KOPT-K1 (cell line): ENCODE data around the gene BBLN.
"Not testable (repeated sequence)": the region's sequence is repeated elsewhere in the genome, so short reads cannot be mapped to it uniquely, and the experiment has no call there.

ENCODE experiments used
- H3K27ac ChIP-seq: fragments of 200-600 bp; sonication (generic); 2 replicates; pipeline ENCODE4 v1.5.1; 2016; ENCODE audit warnings: antibody characterized with exemption, mild to moderate bottlenecking, low read depth, low read length; ENCODE audit not compliant: poor library complexity, severe bottlenecking
- H3K36me3 ChIP-seq: fragments of 200-600 bp; sonication (generic); 2 replicates; pipeline ENCODE4 v1.5.1; 2017; ENCODE audit warnings: antibody characterized with exemption, mild to moderate bottlenecking, low read length, moderate library complexity; ENCODE audit not compliant: insufficient read depth
- H3K9me3 ChIP-seq: fragments of 200-600 bp; sonication (generic); 2 replicates; pipeline ENCODE4 v1.5.1; 2017; ENCODE audit warnings: antibody characterized with exemption, low read length, mild to moderate bottlenecking; ENCODE audit not compliant: insufficient read depth, poor library complexity, severe bottlenecking

Gene BBLN

DNA sequence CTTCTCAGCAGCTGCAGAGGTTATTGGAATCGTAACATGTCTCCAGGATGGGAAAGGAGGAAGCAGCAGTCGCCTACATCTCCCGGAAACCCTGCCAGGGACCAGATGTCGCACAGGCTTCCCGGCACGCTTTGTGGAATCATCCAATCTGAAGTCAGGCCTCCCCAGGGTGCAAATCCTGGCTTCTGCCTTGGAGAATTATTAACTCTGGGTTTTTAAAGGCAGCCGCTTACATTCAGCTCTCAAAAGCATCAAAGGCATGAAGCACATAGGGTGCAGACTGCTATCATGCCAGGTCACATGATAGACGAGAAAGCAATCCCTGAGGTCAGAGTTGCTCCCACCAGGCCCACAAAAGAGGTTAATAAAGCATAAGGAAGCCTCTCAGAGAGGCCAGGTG, 27.9 kb upstream of the BBLN start:
- H3K36me3 ChIP-seq, H3K9me3 ChIP-seq, H3K27ac ChIP-seq: not testable (repeated sequence)

DNA sequence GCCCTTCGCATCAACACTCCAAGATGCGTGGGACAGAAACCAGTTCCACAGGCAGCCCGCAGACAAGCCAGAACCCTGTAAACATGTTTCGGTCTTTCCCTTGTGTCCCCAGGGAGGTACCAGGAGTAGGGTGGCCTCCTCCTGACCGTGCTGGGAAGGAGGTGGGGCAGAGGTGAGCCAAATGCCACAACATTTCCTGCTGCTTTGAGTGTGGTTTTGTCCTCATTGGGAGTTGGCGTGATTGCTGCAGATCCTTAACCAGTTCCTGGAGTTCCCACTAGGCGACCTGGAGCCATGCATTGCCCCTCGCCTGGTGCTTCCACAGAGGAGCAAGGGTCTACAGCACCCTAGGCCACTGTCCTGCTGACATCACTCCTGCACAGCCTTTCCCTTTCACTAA, 24.5 kb upstream of the BBLN start:
- not testable (repeated sequence) for H3K36me3 ChIP-seq, H3K9me3 ChIP-seq, H3K27ac ChIP-seq

DNA sequence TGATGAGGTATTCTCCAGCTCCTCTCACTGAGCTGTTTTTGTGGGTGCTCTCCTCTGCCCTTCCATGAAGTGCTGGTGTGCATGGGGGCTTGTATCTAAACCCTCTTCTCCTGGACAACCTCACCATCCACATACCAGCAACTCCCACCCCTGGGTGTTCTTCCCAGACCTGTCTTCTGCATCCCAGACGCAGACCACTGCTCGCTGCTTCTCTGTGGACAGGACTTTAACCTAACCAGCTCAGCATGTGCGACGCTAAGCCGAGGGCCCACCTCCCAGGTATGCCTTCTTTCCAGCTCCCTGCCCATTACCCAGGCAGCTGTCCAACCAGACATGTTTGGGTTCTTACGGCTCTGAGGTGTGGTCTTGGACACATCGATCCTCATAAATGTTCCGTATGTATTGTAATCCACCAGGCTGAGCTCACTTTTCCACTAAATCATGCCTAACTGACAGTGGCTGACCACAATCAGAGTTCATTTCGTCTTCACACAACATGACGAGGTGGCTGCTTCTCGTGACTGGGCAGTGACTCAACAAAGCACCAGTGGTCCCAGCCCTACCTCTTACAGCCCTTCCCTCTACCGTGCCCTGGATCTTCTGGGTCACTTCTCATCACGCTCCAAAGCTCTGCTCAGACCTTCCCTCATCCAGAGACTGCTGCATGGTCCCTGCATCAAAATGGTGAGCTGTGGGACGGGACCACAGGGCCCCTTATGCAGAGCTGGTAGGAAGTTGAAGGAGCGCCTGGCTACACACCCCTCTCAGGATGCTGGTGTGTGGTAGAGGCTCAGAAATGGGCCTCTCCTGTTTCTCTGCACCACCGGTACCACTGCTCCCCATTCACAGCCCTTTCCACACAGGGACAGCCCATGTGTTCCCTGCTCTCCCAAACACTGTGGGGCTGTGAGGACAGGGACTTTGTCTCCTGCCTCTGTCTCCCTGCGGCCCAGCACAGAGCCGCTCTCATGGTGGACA, 23.0 kb upstream of the BBLN start:
- Histone ChIP-seq H3K9me3 (no peaks in the 10 kb centered on the region), H3K36me3 (no peaks in the 10 kb centered on the region), H3K27ac (no peak overlapping the region)

DNA sequence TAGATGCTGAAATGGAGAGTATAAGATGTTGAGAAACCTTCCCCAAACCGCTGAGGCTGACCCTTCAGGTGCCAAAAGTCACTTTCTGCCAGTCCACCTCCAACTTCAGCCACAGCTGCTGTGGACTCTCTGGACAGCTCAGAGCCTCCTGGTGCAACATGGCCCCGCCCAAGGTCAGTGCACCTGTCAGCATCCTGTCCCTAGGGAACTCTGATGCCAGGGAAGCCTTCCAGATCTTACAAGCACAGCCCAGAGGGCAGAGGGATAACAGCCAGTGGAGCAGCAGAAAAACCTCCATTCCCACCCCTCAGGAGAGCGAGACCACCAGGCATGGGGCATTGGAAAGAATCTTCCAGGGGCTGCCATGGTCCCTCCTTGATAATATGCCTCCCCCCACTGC, 22.1 kb upstream of the BBLN start:
- Histone ChIP-seq H3K36me3 (no peaks in the 10 kb centered on the region), H3K27ac (no peak overlapping the region), H3K9me3 (no peaks in the 10 kb centered on the region)

DNA sequence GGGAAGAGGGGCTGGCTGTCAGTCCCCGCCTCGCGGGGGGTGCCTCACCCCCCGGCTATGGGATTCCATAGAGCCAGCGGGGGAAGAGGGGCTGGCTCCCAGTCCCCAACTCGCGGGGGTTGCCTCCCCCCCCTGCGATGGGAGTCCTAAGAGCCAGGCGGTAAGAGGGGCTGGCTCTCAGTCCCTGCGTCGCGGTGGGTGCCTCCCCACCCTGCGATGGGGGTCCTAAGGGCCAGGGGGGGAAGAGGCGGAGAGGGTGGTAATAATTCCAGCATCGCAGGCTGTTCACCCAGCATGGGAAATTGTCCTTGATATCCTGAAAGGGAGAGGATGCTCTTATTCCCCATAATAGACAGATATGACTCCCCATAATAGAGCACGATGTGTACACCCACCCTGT, 20.4 kb upstream of the BBLN start:
- Histone ChIP-seq H3K27ac (no peak overlapping the region), H3K9me3 (no peaks in the 10 kb centered on the region), H3K36me3 (no peaks in the 10 kb centered on the region)

DNA sequence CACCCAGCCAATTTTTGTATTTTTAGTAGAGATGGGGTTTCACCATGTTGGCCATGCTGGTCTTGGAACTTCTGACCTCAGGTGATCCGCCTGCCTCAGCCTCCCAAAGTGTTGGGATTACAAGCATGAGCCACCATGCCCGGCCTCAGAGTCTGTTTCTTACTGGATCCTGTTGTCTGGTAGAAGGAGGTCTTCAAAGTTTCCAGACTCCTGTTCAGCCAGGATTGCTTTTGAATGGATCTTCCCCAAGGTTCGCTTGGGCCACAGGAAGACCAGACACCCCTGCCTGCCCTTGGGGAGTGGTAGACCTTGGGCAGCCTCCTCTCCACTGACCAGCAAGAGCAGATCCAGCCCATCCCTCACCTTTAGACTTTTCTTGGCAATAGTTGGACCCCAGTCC, 18.5 kb upstream of the BBLN start:
- H3K36me3 ChIP-seq: no peaks in the 10 kb centered on the region
- H3K9me3 ChIP-seq: no peaks in the 10 kb centered on the region
- peak overlapping the region; percentile 42 for H3K27ac ChIP-seq

DNA sequence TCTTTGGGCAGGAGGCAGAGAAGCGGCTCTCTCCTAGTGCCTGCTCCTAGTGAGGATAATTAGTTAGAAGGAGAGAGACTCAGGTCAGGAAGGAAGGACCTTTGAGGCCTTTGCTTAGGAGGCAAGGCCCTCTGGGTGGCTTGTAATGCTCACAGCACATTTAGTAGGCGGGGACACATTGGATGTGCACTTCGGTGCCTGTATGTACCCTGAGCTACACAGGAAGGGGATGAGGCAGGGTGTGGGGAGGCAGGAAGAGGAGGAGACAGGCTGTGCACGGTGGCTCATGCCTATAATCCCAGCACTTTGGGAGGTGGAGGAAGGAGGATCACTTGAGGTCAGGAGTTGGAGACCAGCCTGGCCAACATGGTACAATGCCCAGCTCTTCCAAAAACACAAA, 18.0 kb upstream of the BBLN start:
- Histone ChIP-seq H3K36me3 (no peaks in the 10 kb centered on the region), H3K27ac (peak overlapping the region; percentile 42), H3K9me3 (no peaks in the 10 kb centered on the region)

DNA sequence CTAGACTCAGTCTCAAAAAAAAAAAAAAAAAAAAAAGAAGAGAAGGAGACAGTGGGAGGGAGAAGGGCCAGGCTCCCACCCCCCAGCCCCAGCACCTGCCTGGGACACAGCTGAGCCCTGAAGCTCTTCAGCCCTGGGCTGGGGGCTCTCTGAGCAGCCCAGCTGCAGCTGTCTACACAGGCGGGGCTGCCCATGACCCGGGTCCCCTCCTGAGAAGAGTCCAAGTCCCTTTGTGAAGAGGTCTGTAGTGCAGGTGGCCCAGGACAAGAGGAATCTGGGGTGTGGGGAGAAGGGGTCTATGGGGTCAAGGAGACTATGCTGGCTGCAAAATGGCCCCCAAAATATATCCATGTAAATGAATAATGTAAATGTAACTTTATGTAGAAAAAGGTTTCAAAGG, 17.5 kb upstream of the BBLN start:
- no peaks in the 10 kb centered on the region for H3K36me3 ChIP-seq
- H3K9me3 ChIP-seq: no peaks in the 10 kb centered on the region
- H3K27ac ChIP-seq: no peak overlapping the region

DNA sequence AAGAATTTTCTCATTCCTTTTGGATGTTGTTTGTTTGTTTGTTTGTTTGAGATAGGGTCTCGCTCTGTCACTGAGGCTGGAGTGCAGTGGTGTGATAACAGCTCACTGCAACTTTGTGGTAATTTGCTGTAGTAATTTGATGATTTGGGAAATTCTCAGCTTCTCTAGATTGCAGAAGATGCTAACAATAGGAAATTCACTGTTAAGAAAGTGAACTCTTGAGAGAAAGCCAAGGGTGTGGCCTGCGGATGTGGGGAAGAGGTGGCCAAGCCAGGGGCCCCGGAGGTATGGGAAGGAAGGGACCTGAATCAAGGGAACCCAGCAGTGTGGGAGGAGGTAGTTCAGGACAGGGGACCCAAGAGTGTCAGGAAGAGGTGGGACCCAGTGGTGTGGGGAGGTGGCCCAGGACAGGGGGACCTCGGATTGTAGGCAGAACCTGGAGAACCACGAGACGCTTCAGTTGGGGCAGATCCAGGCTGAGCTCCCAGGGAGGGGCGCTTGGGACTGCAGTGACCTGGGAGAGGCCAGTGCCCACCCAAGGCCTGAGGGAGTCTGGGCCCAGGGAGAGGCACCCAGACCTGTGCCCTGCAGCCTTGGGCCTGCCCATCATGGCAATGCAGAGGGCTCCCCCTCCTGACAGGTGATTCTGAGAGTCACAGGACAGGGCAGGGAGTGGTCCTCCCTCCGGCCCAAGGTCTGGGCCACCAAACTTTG, 16.4 kb upstream of the BBLN start:
- no peak overlapping the region for H3K27ac ChIP-seq
- H3K9me3 ChIP-seq: no peaks in the 10 kb centered on the region
- H3K36me3 ChIP-seq: no peaks in the 10 kb centered on the region

DNA sequence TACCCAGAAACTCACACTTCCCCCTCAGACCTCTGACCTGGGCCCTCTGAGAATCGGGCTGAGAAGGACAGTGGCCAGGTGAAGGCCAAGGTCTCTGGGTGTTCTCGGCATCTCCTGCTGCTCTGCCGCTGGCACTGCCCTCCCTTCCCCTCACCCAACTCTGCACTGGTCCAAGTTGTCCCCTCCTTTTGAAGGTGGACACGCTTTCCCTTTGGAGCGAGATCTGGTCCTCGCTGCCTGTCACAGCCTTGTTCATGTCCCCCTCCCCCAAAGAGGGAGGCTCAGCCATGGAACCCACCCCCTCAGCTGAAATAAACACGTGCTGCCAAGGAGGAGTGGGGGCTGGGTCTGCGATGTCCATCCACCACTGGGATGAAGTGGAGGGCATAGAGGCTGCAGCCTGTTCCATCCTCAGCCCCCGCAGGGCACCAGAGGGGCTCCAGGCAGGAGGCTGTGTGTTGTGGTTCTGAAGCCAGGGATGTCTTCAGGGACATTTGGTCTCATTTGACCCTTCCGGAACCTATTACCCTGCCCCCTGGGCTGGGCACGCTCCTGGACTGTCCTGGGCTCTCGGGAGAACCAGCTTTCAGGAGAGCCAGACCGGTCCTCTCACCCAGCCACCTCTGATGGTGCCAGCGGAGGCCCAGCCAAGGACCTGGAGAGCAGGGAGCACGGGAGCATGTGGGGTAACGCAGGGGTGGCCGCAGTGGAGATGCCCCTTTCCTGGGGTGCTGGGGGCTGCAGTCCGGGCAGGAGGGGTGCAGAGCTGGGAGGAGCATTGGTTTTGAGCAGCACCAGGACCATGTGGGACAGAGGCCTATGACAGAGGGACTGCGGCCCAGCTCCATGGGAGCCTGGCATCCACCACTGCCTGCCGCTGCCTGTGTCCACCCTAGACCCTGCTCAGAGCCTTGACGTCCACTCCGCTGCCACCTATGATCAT, 15.6 kb upstream of the BBLN start:
- no peaks in the 10 kb centered on the region for H3K36me3 ChIP-seq
- no peaks in the 10 kb centered on the region for H3K9me3 ChIP-seq
- no peak overlapping the region for H3K27ac ChIP-seq

DNA sequence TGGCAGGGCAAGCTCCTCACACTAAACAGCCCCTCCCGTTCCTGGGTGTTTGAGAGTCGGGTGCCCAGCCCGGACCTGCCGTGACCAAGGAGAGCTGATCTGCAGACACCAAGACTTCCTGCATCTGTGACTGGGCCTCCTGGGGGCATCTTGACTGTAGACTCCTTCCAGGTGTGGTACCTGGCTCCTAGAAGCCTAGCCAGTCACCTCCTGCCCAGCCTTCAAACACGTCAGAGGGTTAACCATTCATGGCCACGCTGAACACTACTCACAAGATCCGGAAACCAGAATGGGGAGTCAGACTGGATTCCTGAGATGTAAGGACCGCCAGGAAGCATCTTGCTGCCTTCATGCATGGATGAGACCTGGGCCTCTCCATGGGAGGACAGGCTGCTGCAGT, 14.5 kb upstream of the BBLN start:
- Histone ChIP-seq H3K9me3 (no peaks in the 10 kb centered on the region), H3K36me3 (no peaks in the 10 kb centered on the region), H3K27ac (no peak overlapping the region)

DNA sequence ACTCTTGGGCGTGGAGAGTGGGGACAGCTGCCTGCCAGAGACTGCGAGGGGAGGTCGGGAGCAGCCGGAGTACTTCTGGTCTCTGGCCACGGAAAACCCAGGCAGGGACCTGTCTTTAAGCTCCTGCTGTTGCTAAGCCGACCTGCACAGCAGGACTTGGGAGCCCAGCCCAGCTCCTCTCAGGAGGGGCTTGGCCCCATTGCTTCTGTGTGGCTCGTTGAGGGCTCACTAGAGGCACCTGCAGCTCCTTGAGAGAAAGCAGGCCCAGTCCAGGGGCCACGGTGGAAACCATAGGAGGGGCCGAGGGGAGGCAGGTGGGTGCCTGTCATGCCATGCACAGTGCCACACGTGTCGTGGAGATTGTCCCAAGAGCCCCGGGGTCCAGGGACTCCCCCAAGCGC, 14.1 kb upstream of the BBLN start:
- Histone ChIP-seq H3K36me3 (no peaks in the 10 kb centered on the region), H3K9me3 (no peaks in the 10 kb centered on the region), H3K27ac (no peak overlapping the region)

DNA sequence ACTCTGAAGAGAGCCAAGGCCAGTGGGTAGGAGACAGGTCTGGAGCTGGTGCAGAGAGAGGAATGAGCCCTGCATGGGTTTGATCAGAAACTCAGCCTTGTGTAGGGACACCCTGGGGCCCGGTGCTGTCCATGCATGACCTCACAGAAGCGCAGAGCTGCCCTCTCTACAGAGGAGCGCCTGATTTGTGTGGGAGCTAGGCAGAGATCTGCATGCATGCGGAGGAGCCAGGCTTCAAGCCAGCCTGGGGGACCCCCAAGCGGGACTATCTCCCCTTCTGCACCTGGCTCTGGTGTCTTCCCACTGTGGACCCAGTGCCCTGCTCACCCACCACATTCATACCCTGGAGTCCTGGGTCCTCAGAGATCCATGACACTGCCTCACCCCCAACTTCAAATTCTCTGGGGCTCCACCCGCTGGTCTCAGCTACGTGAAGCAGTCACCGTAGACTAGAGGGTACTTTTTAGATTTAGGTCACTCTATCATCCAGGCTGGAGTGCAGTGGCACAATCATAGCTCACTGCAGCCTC, 13.4 kb upstream of the BBLN start:
- H3K36me3 ChIP-seq: no peaks in the 10 kb centered on the region
- no peaks in the 10 kb centered on the region for H3K9me3 ChIP-seq
- no peak overlapping the region for H3K27ac ChIP-seq

DNA sequence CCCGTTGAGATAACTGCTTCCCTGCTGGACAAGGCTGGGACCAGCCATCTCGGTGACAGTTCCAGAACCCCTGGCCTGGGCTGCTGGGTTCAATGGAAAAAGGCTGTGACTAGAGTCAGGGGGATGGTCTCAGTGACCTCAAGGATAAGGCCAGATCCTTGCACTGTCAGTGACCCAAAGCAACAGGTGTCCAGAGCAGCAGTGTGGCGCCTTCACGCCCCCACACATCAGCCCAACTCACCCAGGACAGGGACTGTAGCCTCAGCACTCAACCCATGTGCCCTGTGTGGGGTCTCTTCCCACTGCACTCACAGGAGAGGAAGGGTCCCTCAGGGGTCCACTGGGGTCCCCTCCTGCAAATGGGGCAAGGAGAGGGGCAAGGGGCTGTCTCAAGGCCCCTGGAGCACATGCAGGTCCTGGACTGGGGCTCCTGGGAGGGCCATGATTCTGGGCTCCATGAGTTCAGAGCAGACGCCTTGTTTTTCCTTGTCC, 11.5 kb upstream of the BBLN start:
- no peaks in the 10 kb centered on the region for H3K9me3 ChIP-seq
- no peaks in the 10 kb centered on the region for H3K36me3 ChIP-seq
- H3K27ac ChIP-seq: no peak overlapping the region
